ENCODE measurements around the gene FMN2.

The FMN2 gene

GRCh38 chr1:240308096-240308495, 216.4 kb downstream of the FMN2 start:
- H3K4me1 ChIP-seq (ENCODE audit: control insufficient read depth, insufficient read depth, low read length): peaks cover 13% of the 10 kb centered on the region
- POLR2A ChIA-PET: no interaction called here
- H3K9me3 ChIP-seq (ENCODE audit: control insufficient read depth, insufficient read depth, low read depth, low read length): no peaks in the 10 kb centered on the region
- no peak for TF ChIP-seq ZNF510 (tag by site-specific recombination; IDR thresholded peaks at IDR 0.05; ENCODE audit: insufficient replicate concordance)
- no peak for TF ChIP-seq YY1 (tag by site-specific recombination; IDR thresholded peaks at IDR 0.05)
- no peak for TF ChIP-seq ZFHX2 (tag by site-specific recombination; conservative IDR thresholded peaks at IDR 0.05)
- TF ChIP-seq, protein P1, sequence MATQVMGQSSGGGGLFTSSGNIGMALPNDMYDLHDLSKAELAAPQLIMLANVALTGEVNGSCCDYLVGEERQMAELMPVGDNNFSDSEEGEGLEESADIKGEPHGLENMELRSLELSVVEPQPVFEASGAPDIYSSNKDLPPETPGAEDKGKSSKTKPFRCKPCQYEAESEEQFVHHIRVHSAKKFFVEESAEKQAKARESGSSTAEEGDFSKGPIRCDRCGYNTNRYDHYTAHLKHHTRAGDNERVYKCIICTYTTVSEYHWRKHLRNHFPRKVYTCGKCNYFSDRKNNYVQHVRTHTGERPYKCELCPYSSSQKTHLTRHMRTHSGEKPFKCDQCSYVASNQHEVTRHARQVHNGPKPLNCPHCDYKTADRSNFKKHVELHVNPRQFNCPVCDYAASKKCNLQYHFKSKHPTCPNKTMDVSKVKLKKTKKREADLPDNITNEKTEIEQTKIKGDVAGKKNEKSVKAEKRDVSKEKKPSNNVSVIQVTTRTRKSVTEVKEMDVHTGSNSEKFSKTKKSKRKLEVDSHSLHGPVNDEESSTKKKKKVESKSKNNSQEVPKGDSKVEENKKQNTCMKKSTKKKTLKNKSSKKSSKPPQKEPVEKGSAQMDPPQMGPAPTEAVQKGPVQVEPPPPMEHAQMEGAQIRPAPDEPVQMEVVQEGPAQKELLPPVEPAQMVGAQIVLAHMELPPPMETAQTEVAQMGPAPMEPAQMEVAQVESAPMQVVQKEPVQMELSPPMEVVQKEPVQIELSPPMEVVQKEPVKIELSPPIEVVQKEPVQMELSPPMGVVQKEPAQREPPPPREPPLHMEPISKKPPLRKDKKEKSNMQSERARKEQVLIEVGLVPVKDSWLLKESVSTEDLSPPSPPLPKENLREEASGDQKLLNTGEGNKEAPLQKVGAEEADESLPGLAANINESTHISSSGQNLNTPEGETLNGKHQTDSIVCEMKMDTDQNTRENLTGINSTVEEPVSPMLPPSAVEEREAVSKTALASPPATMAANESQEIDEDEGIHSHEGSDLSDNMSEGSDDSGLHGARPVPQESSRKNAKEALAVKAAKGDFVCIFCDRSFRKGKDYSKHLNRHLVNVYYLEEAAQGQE (tag by site-specific recombination; IDR thresholded peaks at IDR 0.05): no peak
- TF ChIP-seq ZBTB26 (tag by site-specific recombination; optimal IDR thresholded peaks at IDR 0.05): no peak
- TF ChIP-seq ZNF596 (tag by site-specific recombination; IDR thresholded peaks at IDR 0.05): no peak
- TF ChIP-seq, protein P2, sequence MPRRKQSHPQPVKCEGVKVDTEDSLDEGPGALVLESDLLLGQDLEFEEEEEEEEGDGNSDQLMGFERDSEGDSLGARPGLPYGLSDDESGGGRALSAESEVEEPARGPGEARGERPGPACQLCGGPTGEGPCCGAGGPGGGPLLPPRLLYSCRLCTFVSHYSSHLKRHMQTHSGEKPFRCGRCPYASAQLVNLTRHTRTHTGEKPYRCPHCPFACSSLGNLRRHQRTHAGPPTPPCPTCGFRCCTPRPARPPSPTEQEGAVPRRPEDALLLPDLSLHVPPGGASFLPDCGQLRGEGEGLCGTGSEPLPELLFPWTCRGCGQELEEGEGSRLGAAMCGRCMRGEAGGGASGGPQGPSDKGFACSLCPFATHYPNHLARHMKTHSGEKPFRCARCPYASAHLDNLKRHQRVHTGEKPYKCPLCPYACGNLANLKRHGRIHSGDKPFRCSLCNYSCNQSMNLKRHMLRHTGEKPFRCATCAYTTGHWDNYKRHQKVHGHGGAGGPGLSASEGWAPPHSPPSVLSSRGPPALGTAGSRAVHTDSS (tag by site-specific recombination; IDR thresholded peaks at IDR 0.05): no peak
- no peak for TF ChIP-seq ZNF585B (tag by site-specific recombination; IDR thresholded peaks at IDR 0.05)
- no peak for TF ChIP-seq ZNF311 (tag by site-specific recombination; IDR thresholded peaks at IDR 0.05; ENCODE audit: borderline replicate concordance)
- TF ChIP-seq ZSCAN30 (tag by site-specific recombination; IDR thresholded peaks at IDR 0.05): no peak
- TF ChIP-seq ZNF558 (tag by site-specific recombination; IDR thresholded peaks at IDR 0.05): no peak
- no peak for TF ChIP-seq ZBTB20 (tag by site-specific recombination; IDR thresholded peaks at IDR 0.05)
- TF ChIP-seq, protein P3, sequence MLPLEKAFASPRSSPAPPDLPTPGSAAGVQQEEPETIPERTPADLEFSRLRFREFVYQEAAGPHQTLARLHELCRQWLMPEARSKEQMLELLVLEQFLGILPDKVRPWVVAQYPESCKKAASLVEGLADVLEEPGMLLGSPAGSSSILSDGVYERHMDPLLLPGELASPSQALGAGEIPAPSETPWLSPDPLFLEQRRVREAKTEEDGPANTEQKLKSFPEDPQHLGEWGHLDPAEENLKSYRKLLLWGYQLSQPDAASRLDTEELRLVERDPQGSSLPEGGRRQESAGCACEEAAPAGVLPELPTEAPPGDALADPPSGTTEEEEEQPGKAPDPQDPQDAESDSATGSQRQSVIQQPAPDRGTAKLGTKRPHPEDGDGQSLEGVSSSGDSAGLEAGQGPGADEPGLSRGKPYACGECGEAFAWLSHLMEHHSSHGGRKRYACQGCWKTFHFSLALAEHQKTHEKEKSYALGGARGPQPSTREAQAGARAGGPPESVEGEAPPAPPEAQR (tag by site-specific recombination; IDR thresholded peaks at IDR 0.05): no peak
- no peak for TF ChIP-seq ZNF791 (tag by site-specific recombination; IDR thresholded peaks at IDR 0.05)
- TF ChIP-seq ZNF133 (tag by site-specific recombination; IDR thresholded peaks at IDR 0.05): no peak
- no peak for TF ChIP-seq ZNF544 (tag by site-specific recombination; IDR thresholded peaks at IDR 0.05)
- CTCF ChIA-PET: interaction anchor here (0.6 kb wide), 1 partner anchor 286 kb away, joined by 4 read pairs; no protein-coding TSS in a partner anchor
- no peaks in the 10 kb centered on the region for H3K36me3 ChIP-seq (ENCODE audit: control insufficient read depth in 2 of 2, insufficient read depth in 1 of 2, low read length in 2 of 2)
- H3K4me3 ChIP-seq (ENCODE audit: low read depth, low read length): no peak overlapping the region
- no peak overlapping the region for H3K27ac ChIP-seq (ENCODE audit: extremely low read depth, low read depth, low read length)

- H3K36me3 ChIP-seq (ENCODE audit: control insufficient read depth in 2 of 2, insufficient read depth in 1 of 2, low read length in 2 of 2): no peaks in the 10 kb centered on the region
- H3K4me1 ChIP-seq (ENCODE audit: control insufficient read depth, insufficient read depth, low read length): peaks cover 13% of the 10 kb centered on the region
- ChIA-PET CTCF (interaction anchor here (0.7 to 1.1 kb wide), 2 partner anchors 110 to 121 kb away, joined by 3 read pairs; no protein-coding TSS in a partner anchor), POLR2A (no interaction called here)
- H3K9me3 ChIP-seq (ENCODE audit: control insufficient read depth, insufficient read depth, low read depth, low read length): no peaks in the 10 kb centered on the region
- H3K27ac ChIP-seq (ENCODE audit: extremely low read depth, low read depth, low read length): no peak overlapping the region
- TF ChIP-seq ZNF433 (tag by site-specific recombination; IDR thresholded peaks at IDR 0.05; ENCODE audit: low read depth) (no peak), RBAK (tag by site-specific recombination; IDR thresholded peaks at IDR 0.05) (no peak), REPIN1 (tag by site-specific recombination; IDR thresholded peaks at IDR 0.05; ENCODE audit: low read depth) (no peak), SP7 (tag by site-specific recombination; IDR thresholded peaks at IDR 0.05) (no peak), ZNF23 (tag by site-specific recombination; IDR thresholded peaks at IDR 0.05; ENCODE audit: borderline replicate concordance) (no peak)
- TF ChIP-seq, protein P4, sequence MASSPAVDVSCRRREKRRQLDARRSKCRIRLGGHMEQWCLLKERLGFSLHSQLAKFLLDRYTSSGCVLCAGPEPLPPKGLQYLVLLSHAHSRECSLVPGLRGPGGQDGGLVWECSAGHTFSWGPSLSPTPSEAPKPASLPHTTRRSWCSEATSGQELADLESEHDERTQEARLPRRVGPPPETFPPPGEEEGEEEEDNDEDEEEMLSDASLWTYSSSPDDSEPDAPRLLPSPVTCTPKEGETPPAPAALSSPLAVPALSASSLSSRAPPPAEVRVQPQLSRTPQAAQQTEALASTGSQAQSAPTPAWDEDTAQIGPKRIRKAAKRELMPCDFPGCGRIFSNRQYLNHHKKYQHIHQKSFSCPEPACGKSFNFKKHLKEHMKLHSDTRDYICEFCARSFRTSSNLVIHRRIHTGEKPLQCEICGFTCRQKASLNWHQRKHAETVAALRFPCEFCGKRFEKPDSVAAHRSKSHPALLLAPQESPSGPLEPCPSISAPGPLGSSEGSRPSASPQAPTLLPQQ (tag by site-specific recombination; IDR thresholded peaks at IDR 0.05): no peak
- H3K4me3 ChIP-seq (ENCODE audit: low read depth, low read length): no peak overlapping the region
These were observed 218.1 kb downstream of the FMN2 start for GRCh38 chr1:240309769-240310168.
